SU-DHL-6 (cell line): ENCODE results near the gene PFDN1.

Source experiments
- EZH2phosphoT487 ChIP-seq: fragments of 200-600 bp; sonication (generic), shearing (Covaris generic); conservative IDR thresholded peaks from 2 replicates; pipeline ENCODE4 v1.6.1; 2018; ENCODE audit warnings: mild to moderate bottlenecking, antibody characterized with exemption, low read length, moderate library complexity, mixed read lengths
- TF ChIP-seq, protein P1 (sequence below): fragments of 200-600 bp; sonication (generic); IDR thresholded peaks from one replicate; pipeline ENCODE4 v1.5.1; 2017; ENCODE audit warnings: antibody characterized with exemption, mild to moderate bottlenecking, low read length, moderate library complexity; ENCODE audit not compliant: insufficient read depth, poor library complexity, severe bottlenecking

DNA sequence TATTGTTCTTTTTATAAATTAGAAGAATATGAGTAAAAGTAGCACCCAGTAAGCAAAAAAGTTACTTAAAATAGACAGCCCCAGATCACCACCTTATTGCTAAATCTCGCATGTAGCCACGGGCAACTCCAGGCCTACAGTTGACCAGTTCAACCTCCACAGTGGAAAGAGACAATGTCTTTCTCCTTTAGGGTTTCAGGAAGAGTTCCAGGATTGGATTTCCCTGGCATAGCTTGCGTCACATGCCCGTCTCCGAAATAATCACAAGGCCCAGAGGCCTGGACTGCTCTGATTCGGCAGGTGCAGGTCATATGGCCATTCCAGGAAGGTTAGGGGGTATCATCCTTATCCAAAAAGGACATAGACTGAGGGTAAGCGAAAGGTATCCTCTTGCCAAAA lies 9.9 kb upstream of the PFDN1 start:
- TF ChIP-seq, protein P1, sequence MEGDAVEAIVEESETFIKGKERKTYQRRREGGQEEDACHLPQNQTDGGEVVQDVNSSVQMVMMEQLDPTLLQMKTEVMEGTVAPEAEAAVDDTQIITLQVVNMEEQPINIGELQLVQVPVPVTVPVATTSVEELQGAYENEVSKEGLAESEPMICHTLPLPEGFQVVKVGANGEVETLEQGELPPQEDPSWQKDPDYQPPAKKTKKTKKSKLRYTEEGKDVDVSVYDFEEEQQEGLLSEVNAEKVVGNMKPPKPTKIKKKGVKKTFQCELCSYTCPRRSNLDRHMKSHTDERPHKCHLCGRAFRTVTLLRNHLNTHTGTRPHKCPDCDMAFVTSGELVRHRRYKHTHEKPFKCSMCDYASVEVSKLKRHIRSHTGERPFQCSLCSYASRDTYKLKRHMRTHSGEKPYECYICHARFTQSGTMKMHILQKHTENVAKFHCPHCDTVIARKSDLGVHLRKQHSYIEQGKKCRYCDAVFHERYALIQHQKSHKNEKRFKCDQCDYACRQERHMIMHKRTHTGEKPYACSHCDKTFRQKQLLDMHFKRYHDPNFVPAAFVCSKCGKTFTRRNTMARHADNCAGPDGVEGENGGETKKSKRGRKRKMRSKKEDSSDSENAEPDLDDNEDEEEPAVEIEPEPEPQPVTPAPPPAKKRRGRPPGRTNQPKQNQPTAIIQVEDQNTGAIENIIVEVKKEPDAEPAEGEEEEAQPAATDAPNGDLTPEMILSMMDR = no peak
- TF ChIP-seq EZH2phosphoT487 = no peak
